RWPE2 (cell line): ENCODE data around the gene MDGA2.

ENCODE experiments used
- ATAC-seq: fragments of 200-7000 bp; cut with Tn5 transposase; 3 replicates; pipeline ENCODE4 v1.9.1; 2021; ENCODE audit warnings: low read depth
- DNase-seq: peaks from one replicate; pipeline ENCODE4 v3.0.0-alpha.2; 2020; ENCODE audit warnings: low spot score
- H3K27ac ChIP-seq: fragments of 450-650 bp; 2 replicates; pipeline ENCODE4 v1.5.1; 2017; ENCODE audit warnings: mild to moderate bottlenecking; ENCODE audit not compliant: poor library complexity, severe bottlenecking
- H3K27me3 ChIP-seq: fragments of 250-450 bp; sonication (Bioruptor Pico); 2 replicates; pipeline ENCODE4 v1.5.1; 2021; ENCODE audit warnings: mild to moderate bottlenecking, moderate library complexity; ENCODE audit not compliant: insufficient read depth, poor library complexity, severe bottlenecking
- H3K36me3 ChIP-seq: fragments of 250-450 bp; sonication (Bioruptor Pico); 2 replicates; pipeline ENCODE4 v1.5.1; 2020; ENCODE audit warnings: low read depth, mild to moderate bottlenecking, moderate library complexity
- H3K4me1 ChIP-seq: fragments of 250-450 bp; sonication (Bioruptor Pico); 2 replicates; pipeline ENCODE4 v1.5.1; 2021; ENCODE audit warnings: mild to moderate bottlenecking, moderate library complexity; ENCODE audit not compliant: insufficient read depth, poor library complexity, severe bottlenecking
- H3K4me3 ChIP-seq: fragments of 250-450 bp; sonication (Bioruptor Pico); 2 replicates; pipeline ENCODE4 v1.5.1; 2021; ENCODE audit warnings: mild to moderate bottlenecking, moderate library complexity; ENCODE audit not compliant: severe bottlenecking
- H3K9me3 ChIP-seq: fragments of 250-450 bp; sonication (Bioruptor Pico); 2 replicates; pipeline ENCODE4 v1.5.1; 2021; ENCODE audit warnings: mild to moderate bottlenecking, moderate library complexity; ENCODE audit not compliant: severe bottlenecking
- CTCF ChIP-seq: fragments of 450-650 bp; IDR thresholded peaks from one replicate; pipeline ENCODE4 v1.5.1; 2017; ENCODE audit warnings: mild to moderate bottlenecking, moderate library complexity; ENCODE audit not compliant: poor library complexity, severe bottlenecking

Gene MDGA2

GRCh38 chr14:47264842-47265241 lies 410.6 kb downstream of the MDGA2 start:
- Histone ChIP-seq H3K4me3 (no peak overlapping the region), H3K4me1 (peaks cover 19% of the 10 kb centered on the region), H3K27ac (no peak overlapping the region), H3K9me3 (no peaks in the 10 kb centered on the region), H3K27me3 (no peaks in the 10 kb centered on the region), H3K36me3 (no peaks in the 10 kb centered on the region)
- DNase-seq (no peak), ATAC-seq (no peak)
- TF ChIP-seq CTCF, result no peak

- peaks cover 15% of the 10 kb centered on the region for H3K4me1 ChIP-seq
- H3K27ac ChIP-seq, result peak overlapping the region; percentile 72
- no peaks in the 10 kb centered on the region for H3K36me3 ChIP-seq
- ATAC-seq (peak; percentile 98), DNase-seq (peak; percentile 71)
- H3K4me3 ChIP-seq, result no peak overlapping the region
- no peaks in the 10 kb centered on the region for H3K27me3 ChIP-seq
- H3K9me3 ChIP-seq, result no peaks in the 10 kb centered on the region
- TF ChIP-seq CTCF, result no peak
Measured at GRCh38 chr14:47262801-47263200, 412.6 kb downstream of the MDGA2 start.

GRCh38 chr14:47261350-47261749 lies 414.1 kb downstream of the MDGA2 start:
- Histone ChIP-seq H3K27ac (no peak overlapping the region), H3K4me3 (no peak overlapping the region), H3K36me3 (no peaks in the 10 kb centered on the region), H3K9me3 (no peaks in the 10 kb centered on the region), H3K4me1 (peaks cover 15% of the 10 kb centered on the region), H3K27me3 (no peaks in the 10 kb centered on the region)
- no peak for TF ChIP-seq CTCF
- ATAC-seq (no peak), DNase-seq (no peak)

- Histone ChIP-seq H3K36me3 (no peaks in the 10 kb centered on the region), H3K4me3 (no peak overlapping the region), H3K9me3 (no peaks in the 10 kb centered on the region), H3K4me1 (peaks cover 15% of the 10 kb centered on the region), H3K27ac (no peak overlapping the region), H3K27me3 (no peaks in the 10 kb centered on the region)
- DNase-seq, result no peak
- TF ChIP-seq CTCF, result no peak
- no peak for ATAC-seq
Measured at GRCh38 chr14:47259796-47260195, 415.6 kb downstream of the MDGA2 start.

GRCh38 chr14:47257013-47257412 lies 418.4 kb downstream of the MDGA2 start:
- TF ChIP-seq CTCF, result no peak
- Histone ChIP-seq H3K4me3 (no peak overlapping the region), H3K4me1 (no peaks in the 10 kb centered on the region), H3K27ac (no peak overlapping the region), H3K36me3 (no peaks in the 10 kb centered on the region), H3K27me3 (no peaks in the 10 kb centered on the region), H3K9me3 (no peaks in the 10 kb centered on the region)
- ATAC-seq (no peak), DNase-seq (no peak)
